GM18511 (cell line): ENCODE measurements around the gene PHF21B.
"Not testable (repeated sequence)": the region's sequence is repeated elsewhere in the genome, so short reads cannot be mapped to it uniquely, and the experiment has no call there.

Experiments used
- ATAC-seq: cut with Tn5 transposase; IDR thresholded peaks from one replicate; pipeline ENCODE4 v1.9.1; 2021; ENCODE audit warnings: mild to moderate bottlenecking, moderate library complexity; ENCODE audit not compliant: unreplicated experiment

The PHF21B gene

DNA sequence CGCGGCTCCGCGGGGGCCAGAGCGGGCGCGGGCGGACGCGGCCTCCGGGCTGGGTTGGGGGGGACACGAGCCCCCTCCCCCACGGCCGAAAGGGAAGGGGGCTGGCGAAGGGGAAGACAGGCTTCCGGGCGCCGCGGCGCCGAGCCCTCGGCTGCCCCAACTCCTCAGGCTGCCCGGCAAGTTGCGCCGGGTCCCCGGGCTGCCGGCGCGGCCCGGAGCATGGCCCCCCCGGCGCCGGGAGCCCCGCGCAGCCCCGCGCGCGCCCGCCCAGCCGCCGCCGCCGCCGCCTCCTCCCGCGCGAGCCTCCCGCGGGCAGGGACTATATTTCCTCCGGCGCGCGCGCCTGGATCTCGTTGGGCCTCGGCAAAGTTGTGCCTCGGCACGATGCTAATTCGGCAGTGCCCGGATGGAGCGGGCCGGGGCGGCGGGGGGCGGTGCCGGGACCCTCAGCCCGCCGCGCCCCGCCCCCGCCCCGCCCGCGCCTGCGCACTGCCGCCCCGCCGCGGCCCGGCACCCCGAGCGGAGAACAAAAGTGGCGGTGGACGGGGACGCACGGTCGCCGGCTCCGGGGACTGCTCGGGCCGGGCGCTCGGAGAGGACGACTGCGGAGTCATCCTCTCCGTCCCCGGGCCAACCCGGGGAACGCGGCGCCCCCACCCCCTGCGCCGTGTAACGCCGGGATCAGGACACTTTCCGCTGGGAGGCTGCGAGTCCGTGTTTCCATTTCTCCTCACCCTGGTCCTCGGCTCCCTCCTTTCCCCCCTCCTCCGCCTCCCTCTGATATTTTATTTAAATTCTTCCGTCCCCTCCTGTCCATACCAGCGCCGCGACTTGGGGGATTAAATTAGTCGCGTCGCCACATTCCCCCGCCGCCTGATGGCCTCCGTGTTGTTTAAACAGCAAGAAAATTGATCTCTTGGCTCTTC, at the start of gene PHF21B:
Gene PHF21B, minus strand, starts transcription at position 400 of the 926 bp plus-strand sequence. CDS start 456 bp downstream, outside the sequence.
- ATAC-seq, result no peak

DNA sequence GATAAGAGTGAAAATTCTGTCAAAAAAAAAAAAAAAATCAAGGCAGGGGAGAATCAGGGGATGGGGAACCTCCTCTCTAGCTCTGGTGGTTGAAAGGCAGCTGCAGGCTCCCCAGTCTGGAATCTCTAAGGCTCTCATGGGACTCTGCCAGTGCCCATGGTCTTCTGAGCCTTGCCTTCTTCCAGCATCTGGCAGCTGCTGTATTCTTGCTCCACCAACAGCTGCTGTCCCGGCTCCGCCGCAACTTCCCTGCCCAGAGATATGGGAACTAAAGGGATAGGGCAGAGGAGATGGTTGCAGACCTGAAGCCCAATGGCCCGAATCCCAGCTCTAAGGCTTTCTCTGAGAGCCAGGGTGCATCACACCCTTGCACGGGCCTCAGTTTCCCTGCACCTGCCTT, 49.5 kb upstream of the PHF21B start:
- no peak for ATAC-seq

DNA sequence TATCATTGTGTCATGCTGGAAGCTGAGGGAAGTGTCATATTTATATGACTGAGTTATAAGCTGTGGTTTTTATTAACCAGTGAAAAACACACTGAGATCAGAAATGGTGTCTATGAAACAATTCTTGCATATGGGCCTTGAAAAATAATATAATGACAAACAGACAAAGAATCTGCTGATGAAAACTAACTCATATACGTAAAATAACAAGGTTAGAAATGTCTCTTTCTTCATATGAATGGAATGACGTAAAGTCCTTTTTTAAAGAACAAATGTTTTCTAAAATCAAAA, 48.8 kb upstream of the PHF21B start:
- ATAC-seq, result no peak

DNA sequence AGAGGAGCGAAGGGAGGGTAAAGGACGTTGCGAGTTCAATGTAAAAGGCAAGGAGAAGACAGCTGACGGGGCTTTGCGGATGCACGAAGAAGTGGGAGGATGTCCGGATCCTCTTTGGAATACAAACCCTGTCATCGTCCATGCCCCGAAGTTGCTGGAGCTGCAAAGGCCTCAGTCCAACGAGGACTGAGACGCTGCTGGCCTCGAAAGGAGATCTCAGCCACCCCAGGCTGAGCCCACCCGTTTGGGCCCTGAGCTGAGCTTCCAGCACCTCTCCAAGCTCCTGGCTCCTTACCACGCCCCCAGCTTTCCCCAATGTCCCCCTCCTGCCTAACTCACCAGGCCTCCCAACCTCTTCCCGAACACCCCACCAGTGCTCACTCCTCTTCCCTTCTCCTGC, 46.1 kb upstream of the PHF21B start:
- no peak for ATAC-seq

DNA sequence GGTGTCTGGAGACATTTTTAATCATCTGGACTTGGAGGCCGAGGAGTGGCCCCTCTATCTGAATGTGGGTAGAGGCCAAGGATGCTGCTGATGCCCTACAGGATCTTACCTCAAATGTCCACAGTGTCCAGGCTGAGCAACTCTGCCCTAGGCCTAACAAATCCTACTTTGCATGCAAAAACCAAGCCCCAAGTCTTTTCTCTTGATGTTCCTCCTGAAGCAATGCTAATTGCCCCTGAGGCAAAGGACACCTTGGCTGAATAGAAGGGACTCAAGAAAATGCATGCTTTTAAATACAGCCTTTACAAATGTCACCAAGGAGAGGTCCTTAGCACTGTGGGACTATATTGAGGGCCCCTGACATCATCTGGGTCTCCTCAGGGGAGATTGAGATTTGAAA, 43.8 kb upstream of the PHF21B start:
- ATAC-seq, result no peak

DNA sequence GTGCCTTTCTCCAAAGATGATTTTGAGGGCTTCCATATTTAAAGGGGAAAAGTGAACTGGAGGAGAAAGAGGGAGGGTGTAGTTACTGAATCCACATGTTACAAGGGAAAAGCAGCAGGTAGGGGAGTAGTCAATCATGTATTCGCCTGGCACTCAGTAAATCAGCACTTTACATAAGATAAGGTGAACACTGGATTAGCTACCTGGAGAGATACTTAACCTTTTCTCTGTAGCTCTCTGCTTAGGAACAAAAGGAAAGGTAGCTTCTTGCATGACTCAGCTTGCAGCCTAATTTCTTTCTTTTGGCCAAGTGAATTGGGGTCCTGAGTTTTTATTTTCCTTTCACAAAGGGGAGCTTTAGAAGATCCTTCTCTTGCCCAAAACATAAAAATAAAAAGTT, 43.3 kb upstream of the PHF21B start:
- ATAC-seq, result no peak

DNA sequence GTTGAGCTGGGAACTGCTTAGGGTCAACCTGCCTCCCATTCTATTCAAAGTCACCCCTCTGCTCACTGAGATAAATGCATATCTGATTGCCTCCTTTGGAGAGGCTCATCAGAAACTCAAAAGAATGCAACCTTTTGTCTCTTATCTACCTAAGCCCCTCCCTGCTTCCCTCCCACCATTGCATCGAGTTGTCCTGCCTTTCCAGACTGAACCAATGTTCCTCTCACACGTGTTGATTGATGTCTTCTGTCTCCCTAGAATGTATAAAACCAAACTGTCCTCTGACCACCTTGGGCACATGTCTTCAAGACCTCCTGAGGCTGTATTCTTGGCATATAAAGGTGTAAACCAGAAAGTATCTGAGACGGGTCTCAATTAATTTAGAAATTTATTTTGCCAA, 42.9 kb upstream of the PHF21B start:
- not testable (repeated sequence) for ATAC-seq

DNA sequence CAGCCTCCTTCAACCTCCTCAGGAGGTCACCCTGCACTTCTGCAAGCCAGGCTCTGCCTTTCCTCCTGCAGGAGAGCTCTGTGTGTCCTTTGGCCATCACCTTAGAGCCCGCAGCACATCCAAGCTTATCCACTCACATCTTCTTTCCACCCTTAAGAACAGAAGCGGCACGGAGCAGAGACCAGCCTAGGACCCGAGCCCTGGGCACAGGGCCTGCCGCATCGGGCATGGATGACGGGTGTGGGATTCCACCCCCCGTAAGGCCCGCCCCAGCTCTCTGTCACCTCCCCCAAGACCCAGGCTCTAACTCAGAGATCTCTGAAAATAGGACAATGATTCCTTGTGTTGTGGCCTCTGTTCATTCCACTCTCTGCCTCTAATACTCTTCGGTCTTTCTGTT, 42.1 kb upstream of the PHF21B start:
- ATAC-seq, result no peak

DNA sequence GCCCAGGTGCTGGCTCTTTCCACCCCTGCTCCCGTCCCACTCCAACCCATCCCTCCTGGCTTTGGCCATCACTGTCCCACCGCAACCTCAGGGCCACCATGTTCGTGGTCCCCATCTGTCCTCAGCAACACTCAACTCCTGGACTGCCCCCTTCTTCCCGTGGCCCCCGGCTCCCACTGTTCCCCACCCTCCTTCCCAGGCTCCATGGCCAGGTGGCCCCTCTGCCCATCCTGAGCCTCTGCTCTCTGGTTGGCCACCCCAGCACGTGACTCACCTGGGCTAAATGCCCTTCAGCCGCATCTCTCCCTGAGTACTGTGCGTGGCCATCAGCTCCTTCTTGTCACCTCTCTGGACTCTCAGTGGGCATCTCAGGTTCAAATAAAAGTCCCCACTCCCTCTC, 41.6 kb upstream of the PHF21B start:
- no peak for ATAC-seq

DNA sequence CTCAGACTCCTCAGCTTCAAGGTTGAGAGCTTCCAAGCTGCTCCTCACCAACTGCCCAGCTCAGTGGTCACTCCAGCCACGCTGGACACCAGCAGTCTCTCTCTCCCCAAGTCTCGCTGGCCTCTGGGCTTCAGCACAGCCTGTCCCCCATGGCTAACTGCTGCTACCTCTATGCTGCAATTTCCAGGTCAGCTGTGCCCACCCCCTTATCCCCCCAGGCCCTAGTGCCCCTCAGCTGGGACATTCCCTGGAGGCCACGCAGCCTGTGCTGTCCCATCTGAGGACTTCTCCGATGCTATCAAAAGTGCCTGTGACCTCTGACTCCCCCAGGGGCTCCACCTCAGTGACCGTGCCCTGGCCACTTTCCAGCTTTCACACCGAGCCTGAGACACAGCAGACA, 37.5 kb upstream of the PHF21B start:
- no peak for ATAC-seq

DNA sequence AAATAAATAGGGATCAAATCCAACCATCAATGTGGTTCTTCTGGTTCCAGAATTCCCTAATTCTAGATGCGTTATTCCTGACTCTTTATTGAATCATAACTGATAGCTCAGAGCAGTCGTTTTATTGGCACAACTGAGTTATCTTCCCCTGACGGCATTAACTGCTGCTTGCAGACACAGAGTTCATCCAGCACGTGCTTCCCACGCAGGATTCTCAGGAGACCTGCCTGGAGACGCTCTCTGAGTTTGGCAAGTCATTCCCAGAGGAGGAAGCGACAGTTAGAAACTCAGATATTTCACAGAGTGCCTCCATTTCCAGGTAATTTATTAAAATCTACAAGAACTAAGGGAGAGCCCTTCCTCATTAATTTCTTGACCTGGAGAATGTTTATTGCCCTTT, 35.4 kb upstream of the PHF21B start:
- ATAC-seq, result no peak

DNA sequence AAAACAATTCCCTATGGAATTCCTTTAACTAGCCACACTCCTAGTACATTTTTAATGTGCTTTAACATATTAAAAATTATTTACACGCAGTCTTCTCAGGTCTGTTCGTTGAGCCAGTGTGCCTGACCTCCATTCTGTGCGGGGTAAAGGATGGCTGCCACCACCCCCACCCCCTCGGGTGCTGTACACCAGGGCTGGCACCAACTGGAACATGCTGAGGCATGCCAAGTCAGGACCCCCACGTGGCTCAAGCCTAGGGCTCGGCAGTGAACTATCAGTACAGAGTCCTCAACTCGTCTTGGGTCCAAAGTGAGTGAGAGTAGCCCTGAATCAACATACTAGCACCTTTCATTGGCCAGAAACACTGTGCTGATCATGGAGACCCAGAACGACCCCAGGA, 32.5 kb upstream of the PHF21B start:
- no peak for ATAC-seq

DNA sequence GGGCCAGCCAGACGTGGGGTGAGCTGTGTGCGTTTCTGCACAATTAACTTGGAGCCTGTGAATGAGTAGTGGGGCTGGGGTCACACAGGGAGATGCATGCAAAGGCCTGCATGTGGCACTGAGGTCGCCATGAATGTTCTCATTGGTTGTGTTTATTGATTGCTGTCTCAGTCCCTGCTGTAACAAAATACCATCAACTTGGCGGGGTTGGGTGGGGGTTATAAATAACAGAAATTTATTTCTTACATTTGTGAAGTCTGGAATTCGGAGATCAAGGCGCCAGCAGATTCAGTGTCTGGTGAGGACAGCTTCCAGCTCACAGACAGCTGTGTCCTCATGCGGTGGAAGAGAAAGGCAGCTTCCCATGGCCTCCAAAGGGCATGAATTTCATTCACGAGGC, 29.3 kb upstream of the PHF21B start:
- no peak for ATAC-seq

DNA sequence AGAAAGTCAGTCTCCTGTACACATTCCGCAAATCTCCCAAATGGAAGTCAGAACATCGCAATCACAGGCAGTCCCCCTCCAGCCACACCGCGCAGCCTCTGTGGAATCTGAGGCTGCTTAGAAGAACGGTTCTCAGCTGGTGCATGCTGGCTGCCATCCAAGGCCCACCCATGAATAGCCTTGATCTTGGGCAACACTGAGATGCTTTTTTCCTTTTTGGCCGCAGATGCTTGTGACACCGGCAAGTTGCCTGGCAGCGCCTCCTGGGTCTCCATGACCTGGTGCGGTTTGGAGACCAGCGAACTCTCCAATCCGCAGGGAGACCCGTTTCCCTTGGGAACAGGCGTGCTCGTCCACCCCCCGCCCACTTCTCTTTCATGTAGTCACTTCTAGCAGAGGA, 26.3 kb upstream of the PHF21B start:
- no peak for ATAC-seq

DNA sequence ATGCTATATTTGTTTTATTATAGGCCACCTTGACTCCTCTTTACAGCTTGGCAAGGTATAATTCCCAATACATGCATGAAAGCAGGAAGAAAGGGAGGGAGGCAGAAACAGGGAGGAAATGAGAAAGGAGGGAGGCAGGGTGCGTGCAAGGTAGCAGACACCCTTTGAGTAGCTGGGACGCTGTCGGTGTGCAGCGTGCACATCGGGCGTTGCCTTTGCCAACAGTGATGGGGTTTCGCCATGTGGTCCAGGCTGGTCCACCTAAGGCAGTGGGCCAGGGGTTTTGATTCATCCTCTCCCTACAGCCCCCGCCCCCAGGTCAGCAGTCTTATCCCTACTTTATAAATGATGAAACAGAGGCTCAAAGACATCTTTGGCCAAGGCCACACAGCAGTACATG, 25.0 kb upstream of the PHF21B start:
- ATAC-seq, result no peak

DNA sequence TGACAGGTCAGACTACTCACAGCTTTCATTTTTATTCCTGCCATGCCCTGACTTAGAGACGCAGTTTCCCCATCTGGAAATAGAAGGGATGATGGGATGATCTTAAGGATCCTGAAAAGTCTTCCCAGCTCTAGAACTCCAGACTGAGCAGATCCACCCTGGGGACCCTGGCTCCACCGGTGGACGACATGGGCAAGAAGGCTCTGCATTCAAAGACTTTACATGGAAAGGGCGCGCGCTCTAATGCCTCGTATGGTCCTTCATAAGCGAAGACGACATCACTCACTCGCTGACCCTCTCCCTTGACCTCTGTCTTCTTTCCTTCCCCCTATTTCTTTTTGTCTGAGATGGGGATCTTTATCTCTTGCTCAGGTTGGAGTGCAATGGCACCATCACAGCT, 24.4 kb upstream of the PHF21B start:
- ATAC-seq, result no peak

DNA sequence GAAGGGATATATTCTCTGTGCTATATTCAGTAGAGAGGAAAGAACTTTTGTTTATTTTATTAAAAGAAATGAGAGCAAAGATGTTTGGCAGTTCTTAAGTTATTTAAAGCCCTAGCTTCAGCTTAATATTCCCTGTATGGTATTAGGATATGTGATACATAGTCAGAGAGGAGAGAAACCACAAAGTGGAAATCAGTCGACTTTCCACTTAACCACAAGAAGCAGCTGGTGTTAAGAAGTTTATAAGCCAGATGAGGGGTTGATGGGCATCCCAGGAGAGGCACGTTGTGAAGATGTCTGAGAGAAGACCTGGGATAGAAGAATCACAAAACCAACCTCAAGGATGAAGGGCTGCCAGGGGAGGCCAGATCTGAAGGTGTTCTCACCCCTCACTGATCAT, 23.3 kb upstream of the PHF21B start:
- ATAC-seq, result no peak

DNA sequence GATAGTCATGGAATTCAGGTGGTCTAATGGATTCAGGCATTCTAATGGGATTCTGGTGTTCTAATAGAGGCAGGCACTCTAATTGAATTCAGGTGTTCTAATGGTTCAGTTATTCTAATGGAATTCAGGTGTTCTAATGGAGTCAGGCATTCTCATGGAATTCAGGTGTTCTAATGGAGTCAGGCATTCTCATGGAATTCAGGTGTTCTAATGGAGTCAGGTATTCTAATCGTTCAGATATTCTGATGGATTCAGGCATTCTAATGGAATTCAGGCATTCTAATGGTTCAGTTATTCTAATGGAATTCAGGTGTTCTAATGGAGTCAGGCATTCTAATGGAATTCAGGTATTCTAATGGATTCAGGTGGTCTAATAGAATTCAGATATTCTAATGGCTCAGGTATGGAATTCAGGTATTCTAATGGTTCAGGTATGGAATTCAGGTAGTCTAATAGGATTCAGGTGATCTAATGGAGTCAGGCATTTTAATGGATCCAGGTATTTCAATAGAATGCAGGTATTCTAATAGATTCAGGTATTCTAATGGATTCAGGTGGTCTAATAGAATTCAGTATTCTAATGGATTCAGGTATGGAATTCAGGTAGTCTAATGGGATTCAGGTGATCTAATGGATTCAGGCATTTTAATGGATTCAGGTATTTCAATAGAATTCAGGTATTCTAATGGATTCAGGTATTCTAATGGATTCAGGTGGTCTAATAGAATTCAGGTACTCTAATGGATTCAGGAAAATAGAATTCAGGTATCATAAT, 22.0 kb upstream of the PHF21B start:
- no peak for ATAC-seq

DNA sequence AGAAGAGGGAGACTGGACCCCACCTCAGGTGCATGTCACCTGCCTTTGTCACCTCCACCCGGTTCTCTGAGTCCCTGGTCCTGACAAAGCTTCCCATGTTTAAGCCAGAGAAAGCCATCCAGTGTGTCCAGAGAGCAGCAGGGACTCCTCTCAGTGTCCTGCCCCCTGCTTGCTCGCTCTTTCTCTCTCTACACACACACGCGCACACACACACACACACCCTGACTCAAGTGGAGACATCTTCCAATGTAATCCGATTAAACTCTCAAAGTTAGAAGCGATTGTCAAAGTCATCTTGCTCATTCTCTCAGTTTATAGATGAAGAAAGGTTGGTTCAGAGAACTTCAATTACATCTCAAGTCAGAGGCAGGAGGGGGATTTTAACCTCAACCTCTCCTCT, 19.7 kb upstream of the PHF21B start:
- ATAC-seq, result no peak

DNA sequence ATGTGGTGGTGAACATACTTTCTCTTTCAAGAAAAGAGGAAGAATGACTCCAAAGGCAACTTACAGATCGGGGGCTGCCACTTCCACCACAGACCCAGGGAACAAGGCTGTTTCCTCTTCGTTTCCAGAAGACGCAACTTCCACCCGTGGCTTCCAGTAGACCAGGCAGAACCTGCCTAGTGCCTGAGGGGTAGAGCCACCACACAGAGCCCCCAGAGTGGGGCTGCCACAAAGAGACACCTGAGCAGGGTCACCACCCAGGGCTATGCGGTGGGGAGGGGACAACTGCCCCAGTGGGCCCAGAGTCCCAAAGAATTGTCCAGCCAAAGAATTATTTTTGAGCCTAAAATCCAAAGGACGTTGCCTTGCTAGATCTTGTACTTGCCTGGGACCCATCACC, 16.7 kb upstream of the PHF21B start:
- no peak for ATAC-seq

DNA sequence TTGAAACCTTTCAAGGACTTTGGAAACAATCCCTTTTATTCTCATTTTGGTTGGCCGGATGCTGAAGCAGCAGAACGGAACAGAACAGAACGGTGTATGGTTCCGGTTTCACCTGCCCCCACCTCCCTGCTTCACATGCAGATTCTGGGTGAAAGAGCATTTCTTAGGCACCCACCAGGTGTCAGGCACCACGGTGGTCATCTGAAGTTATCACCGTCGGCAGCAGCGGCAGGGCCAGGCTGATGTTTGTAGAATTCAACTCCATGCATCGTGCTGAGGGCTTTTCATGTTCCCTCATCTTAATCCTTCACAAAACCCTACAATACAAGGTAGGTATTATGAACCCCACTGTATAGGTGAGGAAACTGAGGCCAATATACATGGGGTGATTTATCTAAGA, 13.6 kb upstream of the PHF21B start:
- no peak for ATAC-seq

DNA sequence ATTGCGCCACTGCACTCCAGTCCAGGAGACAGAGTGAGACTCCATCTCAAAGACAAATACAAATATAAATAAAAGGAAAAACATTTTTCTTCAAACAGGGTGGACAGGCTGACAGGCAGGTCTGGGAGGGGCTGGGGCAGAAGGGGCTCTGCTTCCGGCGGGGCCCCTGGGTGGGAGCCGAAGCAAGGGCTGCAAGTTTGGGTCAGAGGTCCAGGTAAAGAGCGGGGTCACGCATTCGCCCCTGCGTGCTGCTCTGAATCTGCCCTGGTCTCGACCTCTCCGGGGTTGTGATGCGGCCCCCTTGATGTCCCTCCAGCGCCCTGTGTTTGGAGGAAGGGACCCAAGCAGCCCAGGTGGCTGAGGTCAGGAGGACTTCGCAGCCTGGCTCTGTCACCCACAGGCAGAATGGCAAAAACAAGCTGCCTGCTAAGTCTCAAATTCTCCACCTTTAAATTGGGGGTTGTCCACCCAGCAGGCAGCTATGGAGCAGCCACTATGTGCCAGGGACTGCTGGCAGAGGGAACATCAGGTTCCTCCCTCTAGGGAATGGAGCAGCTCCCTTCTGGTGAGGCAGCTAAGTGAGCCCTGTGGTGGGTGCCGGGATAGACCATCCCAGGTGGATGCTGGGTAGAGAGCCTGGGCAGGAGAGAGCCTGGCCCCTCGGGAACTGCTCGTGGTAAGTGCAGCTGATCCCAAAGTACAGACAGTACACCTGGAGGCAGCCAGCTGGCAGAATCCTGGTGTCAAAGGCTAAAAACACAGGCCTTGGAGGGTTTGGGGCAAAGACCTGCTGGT, 10.3 kb upstream of the PHF21B start:
- no peak for ATAC-seq
